ENCODE results near the gene METTL26. TPM values are rescaled to one million over a fixed set of nuclear protein-coding genes. Genes with fewer than 3 reads are reported as not detected.

Gene METTL26
- 10 to 100 TPM; 40.3 to 52.4 (median 50.0) TPM for total RNA-seq
- long read RNA-seq, donor 1, transcript METTL26-205 (5 exons, 726 nt) = minor isoform, 10 of 82 reads
- long read RNA-seq, donor 1, transcript METTL26-206 (3 exons, 1,710 nt) = minor isoform, 6 of 82 reads
- long read RNA-seq, donor 1, transcript METTL26-201 (6 exons, 794 nt) = major isoform, 35 of 82 reads
- long read RNA-seq, donor 1, transcript METTL26-204 (4 exons, 558 nt) = minor isoform, 5 of 82 reads
- long read RNA-seq, donor 1, partial matches to known transcripts = 5 of 82 reads
- long read RNA-seq, donor 1, other reads (novel, unspliced or antisense) = 12 of 82 reads
- long read RNA-seq, donor 2, transcript METTL26-207 (6 exons, 755 nt) = minor isoform, 7 of 91 reads
- long read RNA-seq, donor 2, transcript METTL26-205 (5 exons, 726 nt) = minor isoform, 18 of 91 reads
- long read RNA-seq, donor 2, transcript METTL26-201 (6 exons, 794 nt) = major isoform, 33 of 91 reads
- long read RNA-seq, donor 2, partial matches to known transcripts = 6 of 91 reads
- long read RNA-seq, donor 2, other reads (novel, unspliced or antisense) = 18 of 91 reads

DNA sequence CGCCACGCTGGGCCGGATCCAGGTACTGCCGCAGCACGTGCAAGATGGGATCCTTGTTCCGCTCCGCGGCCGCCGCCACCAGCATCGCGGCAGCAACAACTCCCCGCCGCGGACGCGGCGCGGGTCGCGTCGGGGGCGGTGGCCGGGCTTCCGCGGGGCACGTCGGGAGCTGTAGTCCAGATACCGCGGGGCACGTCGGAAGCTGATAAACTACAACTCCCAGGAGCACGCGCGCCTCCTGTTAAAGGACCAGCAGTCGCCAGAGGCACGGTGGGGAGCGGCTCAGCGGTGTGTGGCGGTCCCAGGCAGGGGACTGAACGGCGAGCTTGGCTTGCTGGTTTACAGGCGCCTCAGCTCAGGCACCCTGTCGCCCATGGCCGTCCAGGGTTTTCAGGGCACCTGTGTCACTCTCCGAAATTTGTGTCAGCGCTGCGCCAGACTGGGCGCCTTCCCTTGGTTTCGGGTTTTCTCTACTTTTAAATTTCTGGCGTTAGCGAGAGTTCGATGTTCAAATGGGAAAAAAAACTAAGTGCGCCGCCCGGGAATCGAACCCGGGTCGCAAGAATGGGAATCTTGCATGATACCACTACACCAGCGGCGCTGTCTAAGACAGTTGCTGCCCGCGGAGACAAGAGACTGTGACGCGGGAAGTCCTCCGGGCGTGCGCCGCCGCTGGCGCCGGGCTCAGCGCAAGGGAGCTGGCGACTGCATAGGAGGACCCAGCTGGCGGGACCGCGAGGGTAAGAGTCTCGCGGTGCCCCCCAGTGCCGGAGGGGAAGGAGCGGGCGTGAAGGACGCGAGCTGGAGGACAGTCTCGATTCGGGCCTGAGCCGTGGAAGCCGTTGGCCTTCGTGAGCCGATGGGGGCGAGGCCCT lies at the start of gene METTL26:
Gene METTL26, minus strand, starts transcription at position 100 of the 875 bp plus-strand sequence. Its CDS starts 15 bp downstream, at position 85.
- H3K36me3 ChIP-seq (ENCODE audit: low read depth) = no peaks in the 10 kb centered on the region
- no peaks in the 10 kb centered on the region for H3K9me3 ChIP-seq
- peaks cover 12% of the 10 kb centered on the region for H3K4me1 ChIP-seq (ENCODE audit: low read depth)
- peak; percentile 90 for ATAC-seq
- TF ChIP-seq, protein P1, sequence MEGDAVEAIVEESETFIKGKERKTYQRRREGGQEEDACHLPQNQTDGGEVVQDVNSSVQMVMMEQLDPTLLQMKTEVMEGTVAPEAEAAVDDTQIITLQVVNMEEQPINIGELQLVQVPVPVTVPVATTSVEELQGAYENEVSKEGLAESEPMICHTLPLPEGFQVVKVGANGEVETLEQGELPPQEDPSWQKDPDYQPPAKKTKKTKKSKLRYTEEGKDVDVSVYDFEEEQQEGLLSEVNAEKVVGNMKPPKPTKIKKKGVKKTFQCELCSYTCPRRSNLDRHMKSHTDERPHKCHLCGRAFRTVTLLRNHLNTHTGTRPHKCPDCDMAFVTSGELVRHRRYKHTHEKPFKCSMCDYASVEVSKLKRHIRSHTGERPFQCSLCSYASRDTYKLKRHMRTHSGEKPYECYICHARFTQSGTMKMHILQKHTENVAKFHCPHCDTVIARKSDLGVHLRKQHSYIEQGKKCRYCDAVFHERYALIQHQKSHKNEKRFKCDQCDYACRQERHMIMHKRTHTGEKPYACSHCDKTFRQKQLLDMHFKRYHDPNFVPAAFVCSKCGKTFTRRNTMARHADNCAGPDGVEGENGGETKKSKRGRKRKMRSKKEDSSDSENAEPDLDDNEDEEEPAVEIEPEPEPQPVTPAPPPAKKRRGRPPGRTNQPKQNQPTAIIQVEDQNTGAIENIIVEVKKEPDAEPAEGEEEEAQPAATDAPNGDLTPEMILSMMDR (IDR thresholded peaks at IDR 0.05) = no peak
- peak; percentile 96 to 98 (median 97) for DNase-seq
- peak within 1 kb of the TSS; percentile 45 for H3K4me3 ChIP-seq
- intact Hi-C loops (cut with DNase I, micrococcal nuclease) = no loop called here

DNA sequence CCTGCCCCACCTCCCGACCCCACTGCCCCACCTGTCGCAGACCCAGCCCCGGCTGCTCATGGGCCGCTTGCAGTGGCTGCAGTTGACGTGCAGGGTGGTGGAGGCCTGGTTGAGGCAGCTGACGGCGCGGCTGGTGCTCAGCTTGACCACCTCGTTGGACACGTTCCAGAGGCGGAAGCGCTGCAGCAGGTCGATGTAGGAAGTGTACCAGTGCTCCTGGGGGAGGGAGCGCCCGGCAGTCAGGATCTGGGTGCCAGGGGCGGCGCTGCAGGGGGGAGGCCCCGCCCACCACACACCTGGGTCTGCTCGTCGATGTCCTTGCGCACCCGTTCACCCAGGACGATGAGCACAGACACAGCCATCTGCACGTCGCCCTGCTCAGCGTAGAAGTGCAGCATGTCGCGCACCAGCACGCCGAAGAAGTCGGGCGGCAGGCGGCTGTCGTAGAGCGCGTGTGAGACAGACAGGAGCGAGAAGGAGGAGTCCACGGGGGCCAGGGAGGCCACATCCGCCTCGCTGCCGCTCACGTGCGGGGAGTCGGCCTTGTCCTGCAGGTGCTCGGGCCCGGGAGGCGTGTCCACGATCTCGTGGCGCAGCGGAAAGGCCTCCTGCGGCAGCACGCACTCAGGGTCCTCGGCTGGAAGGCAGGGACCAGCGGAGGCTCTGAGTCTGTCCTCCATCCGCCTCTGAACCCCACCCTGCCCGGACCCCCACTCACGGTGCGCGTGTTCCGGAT lies 49.0 kb upstream of the METTL26 start:
- Histone ChIP-seq H3K4me1 (ENCODE audit: low read depth) (peaks cover 53% of the 10 kb centered on the region), H3K9me3 (no peaks in the 10 kb centered on the region), H3K4me3 (no peak overlapping the region), H3K36me3 (ENCODE audit: low read depth) (peaks cover 5% of the 10 kb centered on the region)
- ATAC-seq (no peak), DNase-seq (peak; percentile 49 to 79 (median 62))
- TF ChIP-seq, protein P1 (IDR thresholded peaks at IDR 0.05) = no peak
- intact Hi-C loops (cut with DNase I, micrococcal nuclease) = no loop called here

DNA sequence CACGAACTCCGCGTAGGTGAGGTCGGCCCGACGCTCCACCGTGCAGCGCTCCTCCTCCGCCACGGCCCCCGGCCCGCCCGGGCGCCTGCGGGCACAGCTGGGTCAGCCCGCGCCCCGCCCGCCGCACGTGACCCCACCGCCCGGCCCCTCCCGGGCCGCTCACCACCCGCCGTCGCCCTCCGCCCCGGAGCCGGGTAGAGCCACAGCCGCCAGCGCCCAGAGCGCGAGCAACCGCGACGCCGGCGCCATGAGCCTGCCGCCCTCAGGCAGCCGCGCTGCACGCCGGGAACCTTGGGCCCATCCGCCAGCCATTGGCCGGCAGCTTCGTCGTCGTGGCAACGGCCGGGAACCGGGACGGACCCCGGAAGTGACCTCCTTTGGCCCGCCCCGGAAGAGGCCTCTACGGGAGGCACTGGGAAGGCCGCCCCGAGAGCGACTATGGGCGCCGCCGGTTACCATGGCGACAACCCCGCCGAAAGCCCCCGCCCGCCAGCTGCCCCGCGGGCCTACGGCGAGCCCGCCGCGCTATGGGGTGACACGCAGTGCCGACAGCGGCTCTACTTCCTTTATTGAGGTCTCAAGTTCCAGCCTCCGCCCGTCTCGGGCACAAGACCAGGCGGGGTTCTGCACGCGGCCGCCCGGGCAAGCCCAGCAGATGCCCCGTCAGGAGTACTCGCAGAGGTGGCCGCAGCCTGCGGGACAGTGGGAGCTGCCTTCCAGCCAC lies 48.1 kb upstream of the METTL26 start, which contains the start of gene JMJD8:
Gene JMJD8, minus strand, starts transcription at position 264 of the 724 bp plus-strand sequence. Its CDS starts 15 bp downstream, at position 249.
- H3K4me1 ChIP-seq (ENCODE audit: low read depth) = peaks cover 50% of the 10 kb centered on the region
- intact Hi-C loops (cut with DNase I, micrococcal nuclease) = no loop called here
- DNase-seq = peak; percentile 98 to 99 (median 99)
- ATAC-seq = peak; percentile 74
- H3K9me3 ChIP-seq = no peaks in the 10 kb centered on the region
- H3K4me3 ChIP-seq = peak within 1 kb of the TSS; percentile 48
- H3K36me3 ChIP-seq (ENCODE audit: low read depth) = peaks cover 5% of the 10 kb centered on the region
- TF ChIP-seq, protein P1 (IDR thresholded peaks at IDR 0.05) = no peak

DNA sequence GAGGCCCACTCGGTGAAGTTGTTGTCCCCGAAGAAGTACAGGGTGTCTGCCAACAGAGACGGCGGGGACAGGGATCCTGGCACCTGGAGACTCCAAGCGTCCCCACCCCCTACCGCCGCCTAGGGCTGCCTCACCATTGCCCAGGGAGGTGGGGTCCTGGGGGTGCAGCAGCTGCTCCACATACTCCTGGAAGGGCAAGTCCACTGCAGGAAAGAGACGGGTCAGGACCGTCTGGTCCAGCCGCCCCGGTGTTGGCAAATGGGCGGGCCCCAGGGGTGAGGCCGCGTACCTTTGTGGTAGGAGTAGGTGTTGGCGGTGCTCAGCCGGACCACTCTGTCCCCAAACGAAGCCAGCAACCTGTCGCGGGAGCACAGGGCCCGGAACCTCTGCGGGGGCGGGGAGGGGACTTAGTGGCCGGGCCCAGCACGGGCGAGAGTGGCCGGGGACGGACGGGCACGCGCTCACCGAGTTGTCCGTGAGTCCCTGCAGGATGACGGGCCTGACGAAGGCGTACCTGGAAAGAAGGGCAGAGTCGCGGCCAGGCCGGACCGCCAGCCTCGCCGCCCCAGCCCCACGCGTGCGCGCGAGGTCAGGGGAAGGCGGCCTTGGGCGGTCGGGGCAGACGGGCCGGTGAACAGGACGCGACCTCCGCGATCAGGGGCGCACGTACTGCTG lies 47.4 kb upstream of the METTL26 start:
- Histone ChIP-seq H3K4me3 (peak overlapping the region; percentile 48), H3K36me3 (ENCODE audit: low read depth) (peaks cover 5% of the 10 kb centered on the region), H3K4me1 (ENCODE audit: low read depth) (peaks cover 47% of the 10 kb centered on the region), H3K9me3 (no peaks in the 10 kb centered on the region)
- no peak for ATAC-seq
- intact Hi-C loops (cut with DNase I, micrococcal nuclease) = no loop called here
- peak in 1 of 3 donors; percentile 37 for DNase-seq
- TF ChIP-seq, protein P1 (IDR thresholded peaks at IDR 0.05) = no peak

All from mucosa of descending colon (tissue), 3 donors.